ENCODE results near the gene SLC25A26.

SLC25A26 gene

GRCh38 chr3:66382142-66382541 lies 161.3 kb downstream of the SLC25A26 start:
- in situ Hi-C loops (cut with HindIII; ENCODE audit: low pct_ligation_motif_present, low pct_unique_long_range_greater_than_20kb, low sequenced_read_pairs), result no loop called here
- DNase-seq, result no peak

GRCh38 chr3:66383023-66383422 lies 162.2 kb downstream of the SLC25A26 start:
- no peak for DNase-seq
- in situ Hi-C loops (cut with HindIII; ENCODE audit: low pct_ligation_motif_present, low pct_unique_long_range_greater_than_20kb, low sequenced_read_pairs), result no loop called here

- DNase-seq, result no peak
- in situ Hi-C loops (cut with HindIII; ENCODE audit: low pct_ligation_motif_present, low pct_unique_long_range_greater_than_20kb, low sequenced_read_pairs), result no loop called here
These were observed 163.4 kb downstream of the SLC25A26 start for GRCh38 chr3:66383998-66384745.

- DNase-seq, result no peak
- in situ Hi-C loops (cut with HindIII; ENCODE audit: low pct_ligation_motif_present, low pct_unique_long_range_greater_than_20kb, low sequenced_read_pairs), result no loop called here
These were observed 164.3 kb downstream of the SLC25A26 start for GRCh38 chr3:66385066-66385465.

GRCh38 chr3:66386011-66386924 lies 165.5 kb downstream of the SLC25A26 start:
- DNase-seq, result no peak
- in situ Hi-C loops (cut with HindIII; ENCODE audit: low pct_ligation_motif_present, low pct_unique_long_range_greater_than_20kb, low sequenced_read_pairs), result no loop called here

GRCh38 chr3:66386925-66387650 lies 166.3 kb downstream of the SLC25A26 start:
- no peak for DNase-seq
- in situ Hi-C loops (cut with HindIII; ENCODE audit: low pct_ligation_motif_present, low pct_unique_long_range_greater_than_20kb, low sequenced_read_pairs), result no loop called here

GRCh38 chr3:66390013-66390412 lies 169.2 kb downstream of the SLC25A26 start:
- in situ Hi-C loops (cut with HindIII; ENCODE audit: low pct_ligation_motif_present, low pct_unique_long_range_greater_than_20kb, low sequenced_read_pairs), result no loop called here
- DNase-seq, result no peak

- no peak for DNase-seq
- in situ Hi-C loops (cut with HindIII; ENCODE audit: low pct_ligation_motif_present, low pct_unique_long_range_greater_than_20kb, low sequenced_read_pairs), result no loop called here
These were observed 171.7 kb downstream of the SLC25A26 start for GRCh38 chr3:66392512-66392911.

- in situ Hi-C loops (cut with HindIII; ENCODE audit: low pct_ligation_motif_present, low pct_unique_long_range_greater_than_20kb, low sequenced_read_pairs), result no loop called here
- no peak for DNase-seq
These were observed 172.1 kb downstream of the SLC25A26 start for GRCh38 chr3:66392966-66393332.

- DNase-seq, result no peak
- in situ Hi-C loops (cut with HindIII; ENCODE audit: low pct_ligation_motif_present, low pct_unique_long_range_greater_than_20kb, low sequenced_read_pairs), result no loop called here
These were observed 172.7 kb downstream of the SLC25A26 start for GRCh38 chr3:66393333-66394005.

- DNase-seq, result no peak
- in situ Hi-C loops (cut with HindIII; ENCODE audit: low pct_ligation_motif_present, low pct_unique_long_range_greater_than_20kb, low sequenced_read_pairs), result no loop called here
These were observed 173.4 kb downstream of the SLC25A26 start for GRCh38 chr3:66394019-66394752.

GRCh38 chr3:66394753-66395249 lies 174.0 kb downstream of the SLC25A26 start:
- in situ Hi-C loops (cut with HindIII; ENCODE audit: low pct_ligation_motif_present, low pct_unique_long_range_greater_than_20kb, low sequenced_read_pairs), result no loop called here
- DNase-seq, result no peak

- DNase-seq, result no peak
These were observed 174.8 kb downstream of the SLC25A26 start for GRCh38 chr3:66395635-66396034.

GRCh38 chr3:66396161-66396760 lies 175.5 kb downstream of the SLC25A26 start:
- no peak for DNase-seq
- in situ Hi-C loops (cut with HindIII; ENCODE audit: low pct_ligation_motif_present, low pct_unique_long_range_greater_than_20kb, low sequenced_read_pairs), result no loop called here

More at GRCh38 chr3:66395635-66396034, 174.8 kb downstream of the SLC25A26 start:
- in situ Hi-C loops (cut with HindIII; ENCODE audit: low pct_ligation_motif_present, low pct_unique_long_range_greater_than_20kb, low sequenced_read_pairs), result no loop called here

GRCh38 chr3:66396888-66397287 lies 176.1 kb downstream of the SLC25A26 start:
- in situ Hi-C loops (cut with HindIII; ENCODE audit: low pct_ligation_motif_present, low pct_unique_long_range_greater_than_20kb, low sequenced_read_pairs), result no loop called here
- no peak for DNase-seq

GRCh38 chr3:66397745-66398144 lies 176.9 kb downstream of the SLC25A26 start:
- no peak for DNase-seq
- in situ Hi-C loops (cut with HindIII; ENCODE audit: low pct_ligation_motif_present, low pct_unique_long_range_greater_than_20kb, low sequenced_read_pairs), result no loop called here

GRCh38 chr3:66398228-66399025 lies 177.6 kb downstream of the SLC25A26 start:
- DNase-seq, result no peak
- in situ Hi-C loops (cut with HindIII; ENCODE audit: low pct_ligation_motif_present, low pct_unique_long_range_greater_than_20kb, low sequenced_read_pairs), result no loop called here
